CMK (cell line): Measurements from ENCODE around the gene PRR36.
"Not testable (repeated sequence)": the region's sequence is repeated elsewhere in the genome, so short reads cannot be mapped to it uniquely, and the experiment has no call there.

Experiments
- DNase-seq: peaks from one replicate; pipeline ENCODE4 v3.0.0-alpha.2; 2010; ENCODE audit warnings: low read depth

The PRR36 gene

DNA sequence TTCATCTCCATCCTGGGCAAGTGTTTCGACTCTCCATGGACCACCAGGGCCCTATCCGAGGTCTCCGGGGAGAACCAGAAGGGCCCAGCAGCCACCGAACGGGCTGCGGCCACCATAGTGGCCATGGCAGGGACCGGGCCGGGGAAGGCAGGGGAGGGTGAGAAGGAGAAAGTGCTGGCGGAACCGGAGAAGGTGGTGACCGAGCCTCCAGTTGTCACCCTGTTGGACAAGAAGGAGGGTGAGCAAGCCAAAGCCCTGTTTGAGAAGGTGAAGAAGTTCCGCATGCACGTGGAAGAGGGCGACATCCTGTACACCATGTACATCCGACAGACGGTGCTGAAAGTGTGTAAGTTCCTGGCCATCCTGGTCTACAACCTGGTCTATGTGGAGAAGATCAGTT is 24.8 kb upstream of the PRR36 start:
- no peak for DNase-seq

DNA sequence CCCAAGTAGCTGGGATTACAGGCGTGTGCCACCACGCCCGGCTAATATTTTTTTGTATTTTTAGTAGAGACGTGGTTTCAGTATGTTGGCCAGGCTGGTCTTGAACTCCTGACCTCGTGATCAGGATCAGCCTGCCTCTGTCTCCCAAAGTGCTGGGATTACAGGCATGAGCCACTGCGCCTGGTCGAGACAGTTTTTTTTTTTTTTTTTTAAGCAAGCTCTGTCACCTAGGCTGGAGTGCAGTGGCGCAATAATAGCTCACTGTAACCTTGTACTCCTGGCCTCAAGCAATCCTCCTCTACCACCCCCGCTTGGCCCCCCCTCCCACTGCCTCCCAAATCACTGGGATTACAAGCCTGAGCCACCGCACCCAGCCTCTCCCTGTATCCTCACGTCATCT is 23.1 kb upstream of the PRR36 start:
- no peak for DNase-seq

- DNase-seq = no peak
Observed at GRCh38 chr19:7895565-7895964, 21.4 kb upstream of the PRR36 start.

- no peak for DNase-seq
Observed at GRCh38 chr19:7894612-7895309, 20.6 kb upstream of the PRR36 start.

DNA sequence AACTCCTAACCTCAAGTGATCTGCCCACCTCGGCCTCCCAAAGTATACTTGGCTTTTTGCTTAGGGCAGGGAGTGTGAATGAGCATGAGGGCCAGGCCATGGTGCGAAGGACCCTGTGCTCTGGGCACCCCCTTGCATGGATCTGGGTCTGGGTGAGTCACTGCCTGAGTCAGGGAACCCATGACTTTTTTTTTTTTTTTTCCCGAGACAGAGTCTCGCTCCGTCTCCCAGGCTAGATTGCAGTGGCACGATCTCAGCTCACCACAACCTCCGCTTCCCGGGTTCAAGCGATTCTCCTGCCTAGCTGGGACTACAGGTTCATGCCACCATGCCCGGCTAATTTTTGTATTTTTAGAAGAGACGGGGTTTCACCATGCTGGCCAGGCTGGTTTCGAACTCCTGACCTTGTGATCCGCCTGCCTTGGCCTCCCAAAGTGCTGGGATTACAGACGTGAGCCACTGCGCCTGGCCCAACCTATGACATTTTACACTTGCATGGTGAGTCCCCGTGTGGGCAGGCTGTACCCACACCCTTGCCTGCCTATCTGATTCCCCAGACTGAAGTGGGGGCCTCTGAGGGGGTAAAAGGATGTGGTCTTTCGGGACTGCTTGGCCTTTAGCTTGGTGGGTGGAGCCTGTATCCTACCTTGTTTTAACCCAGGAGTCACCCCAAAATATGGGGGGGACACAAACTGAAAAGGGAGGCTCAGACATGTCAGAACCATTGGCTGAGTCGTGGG is 19.3 kb upstream of the PRR36 start:
- not testable (repeated sequence) for DNase-seq

DNA sequence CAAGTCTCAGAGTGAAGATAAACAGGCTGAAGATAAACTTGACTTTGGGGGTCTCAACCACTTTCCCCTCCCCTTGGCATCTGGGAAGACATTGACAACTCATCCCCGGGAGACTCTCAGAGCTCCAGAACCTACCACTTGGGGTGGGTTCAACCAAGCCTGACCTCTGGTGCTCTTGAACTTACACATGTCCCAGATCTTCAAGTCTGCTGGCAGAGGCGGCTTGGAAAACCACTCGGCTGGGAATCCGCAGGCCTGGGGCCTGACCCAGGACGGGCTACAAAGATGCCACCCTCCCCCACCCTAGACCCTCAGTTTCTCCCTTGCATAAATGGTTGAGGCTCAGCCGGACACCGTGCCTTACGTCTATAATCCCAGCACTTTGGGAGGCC is 14.6 kb upstream of the PRR36 start:
- no peak for DNase-seq

- DNase-seq = no peak
Observed at GRCh38 chr19:7888145-7888825, 14.1 kb upstream of the PRR36 start, which contains the start of gene LRRC8E. LRRC8E (plus strand) TSS chr19:7888510; CDS start chr19:7895604, 7,094 bp downstream.

DNA sequence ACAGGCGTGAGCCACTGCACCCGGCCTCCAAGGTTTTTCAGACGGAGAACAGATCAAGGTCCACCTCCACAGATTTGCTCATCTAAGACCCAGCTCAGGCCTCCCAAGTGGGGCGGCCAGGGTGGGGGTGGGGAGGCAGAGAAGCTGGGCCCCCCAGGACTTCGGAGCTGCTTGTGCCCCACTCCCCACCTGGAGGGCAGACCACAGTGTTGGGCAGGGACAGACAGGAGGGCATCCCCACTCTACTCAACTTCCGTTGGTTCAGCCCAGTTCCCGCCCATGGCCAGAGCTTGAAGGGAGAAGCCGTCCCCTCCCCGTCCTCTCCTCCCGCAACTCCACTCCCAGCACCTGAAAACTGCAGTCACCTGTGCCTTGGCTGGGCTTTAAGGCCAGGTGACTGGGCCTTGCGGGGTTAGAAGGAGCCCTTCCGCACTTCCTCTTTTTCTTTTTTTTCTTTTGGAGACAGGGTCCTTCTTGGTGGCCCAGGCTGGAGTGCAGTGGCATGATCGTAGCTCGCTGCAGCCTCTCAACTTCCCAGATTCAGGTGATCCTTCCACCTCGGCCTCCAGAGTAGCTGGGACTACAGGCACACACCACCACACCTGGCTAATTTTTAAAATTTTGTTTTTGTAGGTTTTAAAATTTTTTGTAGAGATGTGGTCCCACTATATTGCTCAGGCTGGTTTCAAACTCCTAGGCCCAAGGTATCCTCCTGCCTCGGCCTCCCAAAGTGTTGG is 13.4 kb upstream of the PRR36 start:
- DNase-seq = no peak

GRCh38 chr19:7885818-7886217 is 11.6 kb upstream of the PRR36 start:
- DNase-seq = no peak

GRCh38 chr19:7883796-7884570 is 9.8 kb upstream of the PRR36 start:
- no peak for DNase-seq

DNA sequence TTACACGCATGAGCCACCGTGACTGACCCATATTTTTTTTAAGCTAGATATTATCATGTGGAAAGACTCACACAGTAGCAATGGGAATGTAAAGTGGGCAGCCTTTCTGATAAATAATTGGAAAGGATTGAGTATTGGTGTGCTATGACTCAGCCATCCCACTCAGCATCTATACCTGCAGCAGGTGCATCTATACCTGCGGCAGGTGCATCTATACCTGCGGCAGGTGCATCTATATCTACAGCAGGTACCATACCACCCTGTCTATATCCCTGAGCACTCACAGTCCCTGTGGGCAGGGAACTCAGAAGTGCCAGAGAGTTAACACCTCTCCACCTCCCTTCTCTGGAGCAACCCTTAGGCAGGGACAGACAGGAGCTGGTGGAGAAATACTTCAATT is 8.9 kb upstream of the PRR36 start:
- DNase-seq = no peak

GRCh38 chr19:7881910-7882309 is 7.7 kb upstream of the PRR36 start:
- DNase-seq = no peak

DNA sequence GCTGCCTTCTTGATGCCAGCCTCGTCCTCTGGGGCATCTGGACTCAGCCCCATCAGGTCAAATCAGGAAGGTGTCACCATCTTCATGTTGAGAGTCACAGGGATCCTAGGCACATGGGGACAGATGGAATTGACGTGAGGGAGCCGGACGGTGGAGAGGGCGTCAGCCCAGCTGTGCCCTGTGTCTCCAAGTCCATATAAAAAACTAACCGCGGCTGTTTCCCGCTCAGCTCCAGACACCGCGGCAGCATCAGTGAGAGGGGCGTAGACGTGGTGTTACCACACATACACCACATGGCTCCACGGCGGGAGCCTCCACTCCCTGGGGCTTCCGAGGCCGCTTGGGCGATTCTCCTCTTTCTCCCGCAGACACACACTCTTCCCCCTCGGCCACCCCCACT is 5.6 kb upstream of the PRR36 start:
- DNase-seq = no peak

DNA sequence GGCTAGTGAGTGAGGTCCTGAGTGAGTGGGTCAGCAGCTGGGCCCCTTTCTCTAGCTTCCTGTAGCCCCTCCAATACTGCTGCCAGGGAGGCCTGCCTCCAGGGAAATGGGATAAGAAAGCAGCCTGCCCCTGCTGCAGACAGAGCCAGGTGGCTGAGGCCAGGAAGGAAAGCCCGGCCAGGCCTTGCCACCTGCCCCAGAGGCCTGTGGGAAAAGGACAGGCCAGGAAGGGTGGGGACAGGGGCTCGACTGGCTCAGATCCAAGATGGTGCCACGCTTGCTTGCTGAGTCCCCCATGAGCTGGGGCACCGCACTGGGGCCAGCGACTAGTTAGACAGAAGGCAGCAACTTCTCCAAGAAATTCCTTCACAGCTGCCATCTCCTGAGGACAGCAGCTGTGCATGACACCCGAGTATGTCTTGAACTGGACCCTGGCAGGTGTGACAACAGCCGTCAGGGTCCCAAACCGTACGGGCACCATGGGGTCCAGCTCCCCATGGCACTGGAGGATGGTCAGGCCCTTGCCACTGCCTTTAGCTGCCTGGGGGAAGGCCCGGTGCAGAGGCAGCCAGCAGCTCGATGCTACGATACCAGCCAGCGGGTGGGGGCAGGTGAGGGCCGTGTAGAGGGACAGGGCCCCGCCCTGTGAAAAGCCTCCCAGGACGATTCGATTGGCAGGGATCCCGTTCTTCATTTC is 5.1 kb upstream of the PRR36 start:
- no peak for DNase-seq

DNA sequence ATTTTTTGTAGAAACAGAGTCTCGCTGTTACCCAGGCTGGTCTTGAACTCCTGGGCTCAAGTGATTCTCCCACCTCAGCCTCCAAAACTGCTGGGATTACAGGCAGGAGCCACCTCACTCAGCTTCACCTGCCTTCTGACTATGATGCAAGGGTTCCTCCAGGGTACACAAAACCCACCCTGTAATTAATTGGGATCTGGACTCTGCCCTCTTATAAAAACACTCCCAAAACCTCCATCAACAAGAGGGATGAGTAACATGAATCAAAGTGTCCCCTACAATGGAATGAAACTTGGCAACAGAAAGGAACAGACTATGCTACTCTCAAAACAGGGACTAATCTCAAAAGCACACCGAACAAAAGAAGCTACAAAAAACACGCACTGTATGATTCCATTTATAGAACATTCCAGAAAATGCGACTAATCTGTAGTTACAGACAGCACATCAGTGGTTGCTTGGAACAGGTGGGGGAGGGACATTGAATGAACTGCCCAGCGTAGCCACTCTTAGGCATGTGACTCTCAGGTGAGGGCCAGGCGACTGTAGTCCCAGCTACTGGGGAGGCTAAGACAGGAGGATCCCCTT is 3.2 kb upstream of the PRR36 start:
- no peak for DNase-seq

DNA sequence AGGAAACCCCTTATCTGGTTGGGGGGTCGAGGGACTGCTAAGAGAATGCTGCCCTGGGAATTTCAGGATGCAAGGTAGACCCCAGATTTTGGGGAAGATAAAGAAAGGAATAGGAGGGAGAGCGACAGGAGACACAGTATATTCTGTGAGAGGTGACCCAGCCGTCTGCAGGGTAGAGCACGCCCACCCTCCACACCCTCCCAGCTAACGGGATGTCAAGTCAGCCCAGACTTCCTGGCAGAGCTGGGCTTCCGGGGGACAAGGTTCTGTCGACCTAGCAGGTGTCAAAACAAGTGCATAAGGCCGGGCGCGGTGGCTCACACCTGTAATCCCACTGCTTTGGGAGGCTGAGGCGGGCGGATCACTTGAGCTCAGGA is 695 bp upstream of the PRR36 start:
- no peak for DNase-seq

GRCh38 chr19:7873304-7874075 is 700 bp downstream of the PRR36 start:
- DNase-seq = no peak

DNA sequence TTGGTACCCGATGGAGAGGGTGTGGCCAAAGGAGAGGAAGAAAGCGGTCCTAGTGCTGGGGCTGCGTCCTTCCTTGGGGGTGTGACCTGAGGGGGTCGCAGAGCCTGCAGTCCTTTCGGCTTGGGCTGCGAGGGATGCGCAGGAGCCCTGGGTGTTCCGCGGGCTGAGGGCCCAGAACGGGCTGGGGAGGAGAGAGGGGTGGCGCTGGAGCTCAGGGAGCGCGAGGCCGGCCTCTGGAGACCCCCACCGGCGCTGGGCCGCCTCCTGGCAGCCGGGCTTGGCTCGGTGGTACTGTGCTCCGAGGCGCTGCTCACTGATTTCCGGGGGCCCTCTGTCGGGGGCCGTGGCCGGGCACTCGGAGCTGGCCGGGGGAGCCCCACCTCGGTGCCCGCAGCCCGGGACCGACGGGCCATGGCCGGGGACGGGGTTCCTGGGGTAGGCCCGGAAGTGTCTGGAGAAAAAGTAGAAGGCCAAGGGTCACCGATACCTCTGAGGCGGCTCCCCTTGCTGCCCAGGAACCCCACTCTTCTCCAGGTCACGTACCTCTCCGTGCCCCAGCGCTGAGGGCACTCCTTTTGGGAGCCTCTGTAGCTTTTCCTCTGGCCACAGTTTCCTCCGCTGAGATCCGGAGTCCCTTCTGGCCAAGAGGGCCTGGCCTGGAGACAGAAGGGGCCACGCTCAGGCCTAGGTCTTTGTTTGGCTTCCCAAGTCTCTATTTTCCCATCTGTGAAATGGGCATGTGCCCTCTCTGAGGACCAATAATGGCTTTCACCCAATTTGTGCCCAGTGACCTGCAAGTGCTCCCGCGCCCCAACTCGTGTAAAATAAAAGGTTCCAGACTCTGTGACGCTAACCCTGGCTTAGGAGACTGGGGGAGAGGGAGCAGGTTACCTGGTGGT is 1.6 kb downstream of the PRR36 start:
- DNase-seq = no peak
